GM10266 (cell line): ENCODE results near the gene SRL.

Source experiments
- DNase-seq: peaks from one replicate; pipeline ENCODE4 v3.0.0; 2012; ENCODE audit errors: extremely low spot score
- TF ChIP-seq, protein P1 (sequence below): IDR thresholded peaks from 2 replicates; pipeline ENCODE4 v1.5.1; 2012; ENCODE audit warnings: mild to moderate bottlenecking, low read depth; ENCODE audit not compliant: control insufficient read depth, insufficient read depth; ENCODE audit errors: missing control alignments

Gene SRL

DNA sequence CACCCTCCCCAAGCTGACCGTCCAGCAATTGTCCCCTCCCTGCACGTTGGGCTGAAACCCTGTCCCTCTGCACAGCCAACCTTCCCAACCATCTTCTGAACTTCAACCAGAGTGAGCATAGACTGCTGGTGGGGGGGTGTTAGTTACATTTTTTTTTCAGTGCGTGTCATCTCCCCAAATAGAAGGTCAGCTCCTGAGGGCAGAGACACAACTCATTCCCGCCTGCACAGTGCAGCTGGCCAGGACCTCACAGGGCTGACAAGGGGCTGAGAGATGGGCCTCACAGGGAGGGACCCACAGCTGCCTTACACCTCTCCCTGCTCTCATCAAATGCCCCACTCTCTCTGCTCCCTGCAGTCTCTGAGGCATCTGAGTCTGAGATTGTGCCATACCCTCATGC is 8.4 kb downstream of the SRL start:
- no peak for DNase-seq
- TF ChIP-seq, protein P1, sequence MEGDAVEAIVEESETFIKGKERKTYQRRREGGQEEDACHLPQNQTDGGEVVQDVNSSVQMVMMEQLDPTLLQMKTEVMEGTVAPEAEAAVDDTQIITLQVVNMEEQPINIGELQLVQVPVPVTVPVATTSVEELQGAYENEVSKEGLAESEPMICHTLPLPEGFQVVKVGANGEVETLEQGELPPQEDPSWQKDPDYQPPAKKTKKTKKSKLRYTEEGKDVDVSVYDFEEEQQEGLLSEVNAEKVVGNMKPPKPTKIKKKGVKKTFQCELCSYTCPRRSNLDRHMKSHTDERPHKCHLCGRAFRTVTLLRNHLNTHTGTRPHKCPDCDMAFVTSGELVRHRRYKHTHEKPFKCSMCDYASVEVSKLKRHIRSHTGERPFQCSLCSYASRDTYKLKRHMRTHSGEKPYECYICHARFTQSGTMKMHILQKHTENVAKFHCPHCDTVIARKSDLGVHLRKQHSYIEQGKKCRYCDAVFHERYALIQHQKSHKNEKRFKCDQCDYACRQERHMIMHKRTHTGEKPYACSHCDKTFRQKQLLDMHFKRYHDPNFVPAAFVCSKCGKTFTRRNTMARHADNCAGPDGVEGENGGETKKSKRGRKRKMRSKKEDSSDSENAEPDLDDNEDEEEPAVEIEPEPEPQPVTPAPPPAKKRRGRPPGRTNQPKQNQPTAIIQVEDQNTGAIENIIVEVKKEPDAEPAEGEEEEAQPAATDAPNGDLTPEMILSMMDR: no peak

DNA sequence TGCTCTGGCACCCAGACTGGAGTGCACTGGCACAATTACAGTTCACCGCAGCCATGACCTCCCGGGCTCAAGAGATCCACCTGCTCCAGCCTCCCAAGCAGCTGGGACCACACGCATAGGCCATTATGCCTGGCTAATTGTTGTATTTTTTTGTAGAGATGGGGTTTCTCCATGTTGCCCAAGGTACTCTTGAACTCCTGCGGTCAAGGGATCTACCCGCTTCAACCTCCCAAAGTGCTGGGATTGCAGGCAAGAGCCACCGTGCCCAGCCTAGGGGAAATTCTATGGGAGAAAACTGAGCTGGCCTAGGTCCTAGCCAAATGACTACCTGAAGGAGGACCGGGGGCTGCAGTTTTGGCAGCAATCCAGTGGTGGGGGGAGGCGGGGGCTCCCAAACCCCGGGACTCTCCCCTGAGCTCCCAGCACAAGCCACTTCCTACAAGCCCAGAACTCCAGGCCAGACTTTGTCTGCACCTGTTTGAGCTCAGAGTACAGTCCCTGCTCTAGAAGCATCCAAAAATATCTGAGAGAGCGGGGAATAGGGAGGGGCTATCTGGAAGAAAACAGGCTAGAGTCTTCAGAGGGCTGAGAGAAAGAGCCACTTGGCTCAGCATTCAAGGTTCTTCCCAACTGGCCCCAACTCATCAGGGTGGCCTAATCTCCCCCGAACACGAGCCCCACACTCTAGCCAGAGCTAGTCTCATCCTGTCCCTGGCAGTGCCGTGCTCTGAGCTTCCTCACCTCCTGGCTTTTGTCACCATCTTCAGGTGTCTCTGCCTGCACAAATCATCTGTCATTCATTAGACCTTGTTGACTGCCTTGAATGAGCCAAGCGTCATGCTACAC is 9.1 kb downstream of the SRL start:
- TF ChIP-seq, protein P1: no peak
- DNase-seq: no peak

- TF ChIP-seq, protein P1: no peak
- no peak for DNase-seq
These were observed 10.0 kb downstream of the SRL start for GRCh38 chr16:4231886-4232285.

- DNase-seq: no peak
- TF ChIP-seq, protein P1: no peak
These were observed 10.5 kb downstream of the SRL start for GRCh38 chr16:4231367-4231766.

GRCh38 chr16:4227040-4227332 is 14.9 kb downstream of the SRL start:
- TF ChIP-seq, protein P1: no peak
- DNase-seq: no peak

DNA sequence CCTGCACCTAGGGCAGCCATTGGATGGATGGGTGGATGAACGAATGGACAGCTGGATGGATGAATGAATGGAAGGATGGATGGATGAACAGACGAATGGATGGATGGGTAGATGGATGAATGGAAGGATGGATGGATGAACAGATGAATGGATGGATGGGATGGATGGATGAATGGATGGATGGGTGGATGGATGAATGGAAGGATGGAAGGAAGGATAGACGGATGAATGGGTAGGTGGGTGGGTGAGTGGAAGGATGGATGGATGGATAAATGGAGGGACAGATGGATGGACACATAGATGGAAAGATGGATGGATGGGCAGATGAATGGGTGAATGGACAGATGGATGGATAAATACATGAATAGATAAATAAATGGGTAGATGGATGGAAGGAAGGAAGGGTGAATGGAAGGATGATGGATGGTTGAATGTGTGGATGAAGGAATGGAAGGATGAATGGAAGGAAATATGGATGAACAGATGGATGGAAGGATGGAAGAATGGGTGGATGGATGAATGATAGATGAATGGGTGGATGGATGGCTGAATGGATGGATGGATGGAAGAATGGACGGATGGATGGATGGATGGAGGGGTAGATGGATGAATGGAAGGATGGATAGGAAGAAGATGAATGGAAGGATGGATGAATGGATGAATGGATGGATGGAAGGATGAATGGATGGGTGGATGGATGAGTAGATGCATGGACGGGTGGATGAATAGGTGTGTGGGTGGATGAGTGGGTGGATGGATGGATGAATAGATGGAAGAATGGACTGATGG is 15.4 kb downstream of the SRL start:
- DNase-seq: no peak
- TF ChIP-seq, protein P1: no peak

DNA sequence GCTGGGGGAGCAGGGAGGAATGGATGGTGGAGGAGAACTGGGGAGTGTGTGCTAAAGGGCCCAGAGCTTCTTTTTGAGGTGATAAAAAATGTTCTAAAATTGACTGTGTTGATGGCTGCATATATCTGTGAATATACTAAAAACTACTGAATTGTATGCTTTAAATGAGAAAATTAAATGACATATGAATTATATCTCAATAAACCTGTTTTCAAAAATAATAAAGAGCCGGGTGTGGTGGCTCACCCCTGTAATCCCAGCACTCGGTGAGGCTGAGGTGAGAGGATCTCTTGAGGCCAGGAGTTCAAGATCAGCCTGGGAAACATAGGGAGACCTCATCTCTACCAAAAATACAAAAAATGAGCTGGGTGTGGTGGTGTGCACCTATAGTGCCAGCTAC is 16.8 kb downstream of the SRL start:
- TF ChIP-seq, protein P1: no peak

More for the DNA sequence above, 16.8 kb downstream of the SRL start:
- DNase-seq: no peak
